Measurements from ENCODE around the gene PCDH12.

GRCh38 chr5:141916522-141916921 lies 41.5 kb downstream of the PCDH12 start:
- no peak for TF ChIP-seq CTCF (IDR thresholded peaks at IDR 0.05)
- TF ChIP-seq EZH2 (IDR thresholded peaks at IDR 0.05) = no peak
- no peak for TF ChIP-seq EZH2phosphoT487 (IDR thresholded peaks at IDR 0.05)

All from neural progenitor cell (in vitro differentiated cells).